ENCODE measurements around the gene PCSK9.

DNA sequence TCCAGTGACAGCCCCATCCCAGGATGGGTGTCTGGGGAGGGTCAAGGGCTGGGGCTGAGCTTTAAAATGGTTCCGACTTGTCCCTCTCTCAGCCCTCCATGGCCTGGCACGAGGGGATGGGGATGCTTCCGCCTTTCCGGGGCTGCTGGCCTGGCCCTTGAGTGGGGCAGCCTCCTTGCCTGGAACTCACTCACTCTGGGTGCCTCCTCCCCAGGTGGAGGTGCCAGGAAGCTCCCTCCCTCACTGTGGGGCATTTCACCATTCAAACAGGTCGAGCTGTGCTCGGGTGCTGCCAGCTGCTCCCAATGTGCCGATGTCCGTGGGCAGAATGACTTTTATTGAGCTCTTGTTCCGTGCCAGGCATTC is 24.2 kb downstream of the PCSK9 start:
- TF ChIP-seq, protein P1, sequence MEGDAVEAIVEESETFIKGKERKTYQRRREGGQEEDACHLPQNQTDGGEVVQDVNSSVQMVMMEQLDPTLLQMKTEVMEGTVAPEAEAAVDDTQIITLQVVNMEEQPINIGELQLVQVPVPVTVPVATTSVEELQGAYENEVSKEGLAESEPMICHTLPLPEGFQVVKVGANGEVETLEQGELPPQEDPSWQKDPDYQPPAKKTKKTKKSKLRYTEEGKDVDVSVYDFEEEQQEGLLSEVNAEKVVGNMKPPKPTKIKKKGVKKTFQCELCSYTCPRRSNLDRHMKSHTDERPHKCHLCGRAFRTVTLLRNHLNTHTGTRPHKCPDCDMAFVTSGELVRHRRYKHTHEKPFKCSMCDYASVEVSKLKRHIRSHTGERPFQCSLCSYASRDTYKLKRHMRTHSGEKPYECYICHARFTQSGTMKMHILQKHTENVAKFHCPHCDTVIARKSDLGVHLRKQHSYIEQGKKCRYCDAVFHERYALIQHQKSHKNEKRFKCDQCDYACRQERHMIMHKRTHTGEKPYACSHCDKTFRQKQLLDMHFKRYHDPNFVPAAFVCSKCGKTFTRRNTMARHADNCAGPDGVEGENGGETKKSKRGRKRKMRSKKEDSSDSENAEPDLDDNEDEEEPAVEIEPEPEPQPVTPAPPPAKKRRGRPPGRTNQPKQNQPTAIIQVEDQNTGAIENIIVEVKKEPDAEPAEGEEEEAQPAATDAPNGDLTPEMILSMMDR (IDR thresholded peaks at IDR 0.05), result no peak
- no peak for TF ChIP-seq POLR2A (IDR thresholded peaks at IDR 0.05)

Measured in thyroid gland (tissue), 4 donors.